A204.1 (cell line): ENCODE measurements around the gene ANKLE2.
"Not testable (repeated sequence)": the region's sequence is repeated elsewhere in the genome, so short reads cannot be mapped to it uniquely, and the experiment has no call there.

Source experiments
- FAIRE-seq: peaks from 2 replicates; lab custom pipeline; 2012; peaks lifted over from hg19 to GRCh38; lab: Jason Lieb, UNC

The ANKLE2 gene

DNA sequence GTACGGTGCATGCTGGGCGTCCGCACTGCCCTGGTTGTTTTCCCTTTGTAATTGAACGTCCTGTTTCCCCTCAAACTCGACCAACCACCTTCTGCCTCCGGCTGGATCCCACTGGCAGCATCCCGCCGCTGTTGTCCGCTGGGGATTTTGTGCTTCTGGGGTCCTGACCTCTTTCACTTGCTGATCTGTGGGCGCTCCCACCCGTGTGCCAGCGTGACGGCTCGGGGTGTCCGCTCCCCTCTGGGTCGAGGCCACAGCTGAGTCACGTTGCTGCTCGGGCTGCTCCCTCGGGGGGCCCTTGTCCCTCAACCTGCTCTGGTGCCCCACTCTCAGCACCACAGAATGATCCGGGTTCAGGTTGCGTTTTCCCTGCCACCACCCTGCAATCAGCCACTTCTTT lies 43.0 kb downstream of the ANKLE2 start:
- no peak for FAIRE-seq

DNA sequence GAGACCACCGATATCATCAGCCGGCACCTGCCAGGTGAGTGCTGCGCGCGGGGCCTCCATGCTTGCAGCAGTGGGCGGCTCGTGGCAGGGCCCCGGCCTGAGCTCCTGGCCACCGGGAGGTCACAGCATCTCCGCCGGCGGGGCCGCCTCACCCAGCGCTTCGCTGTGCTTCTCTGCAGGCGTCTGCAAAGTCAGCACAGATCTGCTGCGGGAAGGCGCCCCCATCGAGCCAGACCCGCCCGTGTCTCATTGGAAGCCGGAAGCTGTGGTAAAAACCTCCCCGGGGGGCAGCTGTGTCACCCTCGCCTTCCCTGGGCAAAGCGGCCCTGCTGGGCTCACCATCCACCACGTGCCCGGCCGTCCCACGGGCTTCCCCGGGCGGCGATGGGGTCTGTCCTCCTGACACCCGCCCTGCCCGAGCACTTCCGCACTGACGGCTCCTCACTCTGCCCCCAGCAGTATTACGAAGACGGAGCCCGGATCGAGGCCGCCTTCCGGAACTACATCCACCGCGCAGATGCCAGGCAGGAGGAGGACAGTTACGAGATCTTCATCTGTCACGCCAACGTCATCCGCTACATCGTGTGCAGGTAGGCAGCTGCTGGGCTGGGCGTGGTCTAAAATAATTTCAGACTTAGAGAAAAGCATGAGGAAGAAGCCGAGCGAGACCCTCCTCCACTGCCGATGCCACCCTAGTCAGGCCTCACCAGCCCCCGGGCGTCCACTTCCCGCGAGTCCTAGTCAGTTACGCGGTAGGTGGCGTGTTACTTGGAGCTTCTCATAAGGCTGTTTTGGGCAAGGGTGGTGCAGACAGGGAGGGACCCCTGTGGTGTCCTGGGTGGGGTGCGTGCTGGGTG lies 43.9 kb downstream of the ANKLE2 start:
- no peak for FAIRE-seq

DNA sequence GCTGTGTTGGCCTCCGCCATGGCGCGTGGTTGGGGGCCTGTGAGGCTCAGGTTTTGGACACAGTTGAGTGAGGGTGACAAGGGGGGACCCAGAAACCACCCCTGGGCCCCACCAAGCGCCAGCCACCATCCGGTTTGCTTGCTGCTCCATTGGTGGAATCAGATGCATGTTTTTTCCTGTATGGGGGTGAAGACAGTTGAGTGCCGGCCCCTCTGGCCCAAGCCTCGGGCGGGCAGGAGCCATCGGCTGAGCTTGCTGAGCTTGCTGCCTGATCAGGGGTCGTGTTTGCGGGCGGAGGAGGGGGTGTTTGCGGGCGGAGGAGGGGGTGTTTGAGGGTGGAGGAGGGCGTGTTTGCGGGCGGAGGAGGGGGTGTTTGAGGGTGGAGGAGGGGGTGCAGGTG lies 44.6 kb downstream of the ANKLE2 start:
- FAIRE-seq = no peak

DNA sequence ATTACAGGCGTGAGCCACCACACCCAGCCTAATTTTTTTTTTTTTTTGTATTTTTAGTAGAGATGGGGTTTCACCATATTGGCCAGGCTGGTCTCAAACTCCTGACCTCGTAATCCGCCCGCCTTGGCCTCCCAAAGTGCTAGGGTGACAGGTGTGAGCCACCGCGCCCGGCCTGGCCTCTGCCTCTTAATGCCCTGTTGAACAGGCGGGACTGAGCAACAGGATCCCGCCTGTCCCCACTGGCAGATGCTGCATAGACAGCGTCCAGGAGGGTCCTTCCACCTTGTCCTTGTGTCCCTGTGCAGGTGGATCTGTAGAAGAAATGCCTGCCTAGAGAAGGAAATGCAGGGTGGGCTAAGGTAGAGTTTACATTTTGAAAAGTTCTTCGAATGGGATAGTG lies 45.3 kb downstream of the ANKLE2 start:
- FAIRE-seq = no peak

DNA sequence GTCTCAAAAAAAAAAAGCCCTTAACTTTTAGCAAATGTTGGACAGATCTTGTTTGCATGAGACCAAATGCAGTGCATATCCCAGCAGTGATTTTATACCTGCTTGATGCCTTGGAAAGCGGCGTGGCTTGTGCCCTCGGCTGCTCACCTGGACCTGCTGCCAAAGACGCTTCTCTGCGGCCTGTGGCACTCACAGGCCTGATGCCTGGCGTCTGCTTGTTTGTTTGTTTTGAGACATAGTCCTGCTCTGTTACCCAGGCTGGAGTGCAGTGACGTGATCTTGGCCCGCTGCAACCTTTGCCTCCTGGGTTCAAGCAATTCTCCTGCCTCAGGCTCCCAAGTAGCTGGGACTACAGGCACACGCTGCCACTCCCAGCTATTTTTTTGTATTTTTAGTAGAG lies 45.8 kb downstream of the ANKLE2 start:
- FAIRE-seq = no peak

DNA sequence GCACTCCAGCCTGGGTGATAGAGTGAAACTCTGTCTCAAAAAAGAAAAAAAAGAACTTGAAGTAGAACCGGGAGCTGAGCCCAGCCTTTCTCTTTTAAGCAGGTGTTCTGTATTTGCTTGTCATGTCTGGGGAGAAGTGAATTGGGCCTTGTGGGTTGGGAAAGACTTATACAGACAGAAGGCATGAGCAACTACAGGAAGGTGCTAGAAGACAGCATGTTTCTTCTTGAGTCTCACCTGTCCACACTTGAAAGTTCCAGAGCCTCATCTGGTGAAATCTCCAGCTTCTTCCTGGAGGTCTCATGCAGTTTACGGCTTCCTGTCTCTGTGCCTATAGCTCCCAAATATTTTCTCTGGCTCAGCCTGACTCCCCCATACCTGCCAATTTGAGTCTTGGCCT lies 48.5 kb downstream of the ANKLE2 start:
- FAIRE-seq = no peak

DNA sequence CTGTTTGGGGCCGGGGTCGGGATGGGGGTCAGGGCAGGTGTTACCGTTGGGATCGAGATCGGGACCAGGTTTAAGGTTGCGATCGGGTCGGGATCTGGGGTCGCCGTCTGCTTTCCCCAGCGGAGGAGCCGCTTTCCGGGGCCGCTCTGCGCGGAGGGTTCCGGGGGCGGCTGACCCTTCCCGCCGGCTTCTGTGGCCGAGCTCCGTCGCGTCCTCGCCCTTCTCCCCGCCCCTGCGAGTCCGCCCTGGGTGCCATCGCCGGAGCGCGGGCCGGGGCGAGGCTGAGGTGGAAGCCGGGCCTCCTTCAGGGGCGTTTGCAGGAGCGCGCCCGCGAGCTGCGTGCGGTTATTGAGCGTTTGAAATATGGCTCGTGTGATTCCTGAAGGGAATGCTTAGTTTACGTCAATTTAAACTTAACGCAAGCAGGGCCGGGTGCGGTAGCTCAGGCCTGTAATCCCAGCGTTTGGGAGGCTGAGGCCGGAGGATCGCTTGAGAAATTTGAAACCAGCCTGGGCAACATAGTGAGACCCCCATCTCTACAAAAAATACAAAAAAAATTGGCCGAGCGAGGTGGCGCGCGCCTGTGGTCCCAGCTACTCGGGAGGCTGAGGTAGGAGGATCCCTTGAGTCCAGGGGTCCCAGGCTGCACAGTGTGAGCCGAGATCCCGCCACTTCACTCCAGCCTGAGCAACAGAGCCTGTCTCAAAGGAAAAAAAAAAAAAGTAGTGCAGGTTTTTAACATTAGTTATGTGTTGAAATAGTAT lies 50.4 kb downstream of the ANKLE2 start:
- FAIRE-seq = no peak

DNA sequence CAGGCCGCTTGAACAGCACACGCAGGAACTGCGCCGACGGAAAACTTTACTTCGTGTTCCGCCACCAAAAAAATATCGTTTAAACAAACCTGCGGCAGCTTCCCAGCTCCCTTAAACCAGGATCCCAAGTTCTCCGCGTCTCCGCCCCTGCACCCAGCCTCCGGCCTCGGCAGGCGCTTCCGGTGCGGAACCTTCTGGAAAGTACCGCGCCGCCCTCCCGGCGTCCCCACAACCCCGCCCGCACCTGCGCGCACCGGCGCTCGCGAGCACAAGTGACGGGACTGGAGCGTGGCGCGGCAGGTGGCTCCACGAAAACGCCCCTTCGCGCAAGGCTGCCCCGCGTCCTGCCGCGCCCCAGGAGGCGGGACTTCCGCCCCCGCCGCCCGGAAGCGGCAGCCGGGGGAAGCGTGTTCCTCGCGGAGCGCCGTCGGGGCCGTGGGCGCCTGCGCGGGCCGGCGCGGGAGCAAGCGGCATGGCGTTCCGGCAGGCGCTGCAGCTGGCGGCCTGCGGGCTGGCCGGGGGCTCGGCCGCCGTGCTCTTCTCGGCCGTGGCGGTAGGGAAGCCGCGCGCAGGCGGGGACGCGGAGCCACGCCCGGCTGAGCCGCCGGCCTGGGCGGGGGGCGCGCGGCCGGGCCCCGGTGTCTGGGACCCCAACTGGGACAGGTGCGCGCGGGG lies 51.1 kb downstream of the ANKLE2 start, which contains the start of gene PGAM5:
TSS of gene PGAM5 (plus strand) at position 438 of the 675 bp plus-strand sequence. CDS start at position 473, 35 bp downstream.
- no peak for FAIRE-seq

DNA sequence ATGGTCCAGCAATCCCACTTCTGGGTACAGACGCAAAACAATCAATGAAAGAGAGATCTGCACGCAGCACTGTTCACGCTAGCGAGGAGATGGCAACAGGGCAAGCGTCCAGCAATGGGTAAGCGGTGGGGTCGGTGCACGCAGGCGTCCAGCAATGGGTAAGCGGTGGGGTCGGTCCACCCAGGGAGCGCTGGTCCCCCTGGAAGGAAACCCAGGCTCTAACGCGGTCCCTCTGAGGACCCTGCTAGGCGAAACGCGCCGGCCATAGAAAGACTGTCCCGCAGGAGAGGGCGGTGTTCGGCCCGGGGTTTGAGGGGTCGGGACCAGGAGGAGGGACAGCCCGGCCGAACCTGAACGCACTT lies 51.6 kb downstream of the ANKLE2 start:
- FAIRE-seq = no peak

DNA sequence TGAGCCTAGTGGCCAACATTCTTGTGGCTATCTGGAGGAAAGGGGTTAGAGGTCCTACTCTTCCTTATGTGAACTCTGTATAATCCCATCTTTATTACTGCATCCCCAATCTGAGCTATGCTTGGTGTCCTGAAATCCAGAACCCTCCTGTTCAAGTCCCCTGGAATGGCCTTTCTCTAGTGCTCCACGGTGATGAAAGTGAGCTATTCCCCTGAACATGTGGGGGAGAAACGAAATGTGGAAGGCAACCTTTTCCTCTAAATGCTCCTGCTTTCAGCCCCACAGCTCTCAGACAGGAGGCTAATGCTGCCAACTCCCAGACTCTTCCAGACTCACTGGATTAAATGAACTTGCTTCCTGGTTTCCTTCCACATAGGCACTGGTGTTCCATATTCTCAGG lies 53.5 kb downstream of the ANKLE2 start:
- FAIRE-seq = no peak

DNA sequence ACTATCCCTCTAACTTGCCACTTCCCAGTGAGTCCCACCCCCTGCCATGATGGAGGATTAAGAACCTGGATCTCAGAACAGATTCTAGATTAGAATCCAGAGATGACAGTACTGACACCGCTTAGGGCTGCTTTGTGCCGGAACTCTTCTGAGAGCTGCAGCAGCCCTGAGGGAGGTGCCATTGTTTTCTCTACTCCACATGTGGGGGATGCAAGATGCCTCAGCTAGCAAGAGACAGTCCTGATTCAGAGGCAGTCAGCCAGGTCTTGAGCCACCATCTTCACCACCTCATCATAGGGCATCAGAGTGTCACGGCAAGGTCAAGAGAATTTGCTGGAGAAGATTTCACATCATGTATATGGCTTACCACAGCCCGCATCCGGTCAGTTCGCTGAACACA lies 54.4 kb downstream of the ANKLE2 start:
- no peak for FAIRE-seq

DNA sequence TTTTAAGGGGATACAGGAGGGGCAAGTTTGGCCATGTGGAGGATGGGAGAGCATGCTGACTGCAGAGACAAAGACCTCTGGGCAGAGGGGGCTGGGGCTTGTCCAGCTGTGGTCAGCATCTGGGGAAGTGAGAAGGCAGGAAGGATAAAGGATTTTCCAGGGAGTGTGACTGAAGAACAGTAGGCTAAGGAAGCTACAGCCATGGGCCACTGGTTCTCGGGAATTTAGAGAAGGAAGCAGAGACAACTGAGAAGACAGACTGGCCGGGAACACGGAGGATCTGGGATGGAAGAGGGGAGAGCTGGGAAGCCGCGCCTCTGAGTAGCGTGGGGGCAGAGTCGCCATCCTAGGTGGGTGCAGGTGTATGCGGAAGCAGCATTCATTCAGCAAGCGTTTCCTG lies 58.0 kb downstream of the ANKLE2 start:
- no peak for FAIRE-seq

DNA sequence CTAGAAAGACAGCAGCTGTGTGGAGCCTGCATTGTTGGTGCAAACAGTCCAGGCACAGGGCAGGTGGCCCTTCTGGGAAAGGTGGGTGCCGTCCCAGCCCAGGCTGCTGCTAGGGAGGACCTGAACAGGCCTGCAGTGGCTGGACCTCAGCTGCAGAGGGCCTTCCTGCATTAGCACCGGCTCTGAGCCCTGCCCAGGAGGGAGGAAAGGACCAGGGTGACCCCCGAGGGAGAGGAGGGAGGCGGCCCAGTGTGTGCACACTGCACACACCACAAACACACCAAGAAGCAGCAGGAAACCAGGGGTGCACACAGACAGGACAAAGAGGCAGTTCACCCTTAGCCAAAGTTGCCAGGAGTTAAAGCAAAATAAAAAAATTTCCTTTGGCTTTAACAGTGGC lies 59.0 kb downstream of the ANKLE2 start:
- no peak for FAIRE-seq

DNA sequence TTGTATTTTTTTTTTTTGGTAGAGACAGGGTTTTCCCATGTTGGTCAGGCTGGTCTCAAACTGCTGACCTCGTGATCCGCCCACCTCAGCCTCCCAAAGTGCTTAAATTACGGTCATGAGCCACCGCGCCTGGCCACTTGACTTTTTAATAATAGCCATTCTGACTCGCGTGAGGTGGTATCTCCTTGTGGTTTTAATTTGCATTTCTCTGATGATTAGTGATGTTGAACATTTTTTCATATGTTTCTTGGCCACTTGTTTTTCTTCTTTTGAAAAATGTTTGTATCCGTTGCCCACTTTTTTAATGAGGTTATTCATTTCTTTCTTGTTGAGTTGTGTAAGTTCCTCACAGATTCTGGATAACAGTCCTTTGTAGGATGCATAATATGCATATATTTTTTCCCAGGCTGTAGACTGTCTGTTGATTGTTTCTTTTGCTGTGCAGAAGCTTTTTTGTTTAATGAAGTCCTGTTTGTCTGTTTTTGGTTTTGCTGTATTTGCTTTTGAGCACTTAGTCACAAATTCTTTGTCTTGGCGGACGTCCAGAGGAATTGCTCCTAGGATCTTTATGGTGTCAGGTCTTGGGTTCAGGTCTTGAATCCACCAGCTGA lies 61.3 kb downstream of the ANKLE2 start:
- FAIRE-seq = no peak

DNA sequence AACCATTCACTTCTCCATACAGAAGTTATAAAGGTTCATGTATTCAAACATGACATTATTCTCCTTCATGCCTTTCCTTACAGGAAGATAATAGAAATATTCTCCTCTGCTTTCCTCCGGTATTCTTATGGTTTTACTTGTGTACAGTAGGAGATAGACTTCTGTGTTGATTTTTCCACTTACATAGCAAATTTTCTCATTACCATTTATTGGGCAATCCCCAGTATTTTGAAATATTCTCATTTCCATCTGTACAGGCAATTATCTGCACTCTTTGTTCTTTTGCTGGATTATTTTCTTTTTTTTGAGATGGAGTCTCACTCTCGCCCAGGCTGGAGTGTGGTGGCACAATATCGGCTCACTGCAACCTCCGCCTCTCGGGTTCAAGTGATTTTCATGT lies 63.3 kb downstream of the ANKLE2 start:
- no peak for FAIRE-seq

DNA sequence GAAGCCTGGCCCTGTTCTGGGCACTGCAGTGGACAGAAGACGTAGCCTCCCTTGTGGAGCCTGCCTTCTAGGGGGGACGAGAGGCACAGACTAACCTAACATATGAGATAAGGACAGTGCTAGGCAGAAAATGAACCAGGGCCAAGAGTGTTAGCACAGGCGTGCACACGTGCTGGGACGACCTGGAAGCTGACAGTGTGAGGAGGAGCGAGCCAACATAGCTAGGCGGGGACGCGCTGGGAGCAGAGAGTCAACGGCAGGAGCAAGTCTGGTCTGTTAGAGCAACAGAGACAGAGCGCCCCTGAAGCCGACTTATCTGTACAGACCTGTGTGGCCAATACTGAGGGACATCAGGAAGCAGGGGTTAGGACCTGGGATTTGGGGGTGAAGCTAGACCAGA lies 66.2 kb downstream of the ANKLE2 start:
- no peak for FAIRE-seq

DNA sequence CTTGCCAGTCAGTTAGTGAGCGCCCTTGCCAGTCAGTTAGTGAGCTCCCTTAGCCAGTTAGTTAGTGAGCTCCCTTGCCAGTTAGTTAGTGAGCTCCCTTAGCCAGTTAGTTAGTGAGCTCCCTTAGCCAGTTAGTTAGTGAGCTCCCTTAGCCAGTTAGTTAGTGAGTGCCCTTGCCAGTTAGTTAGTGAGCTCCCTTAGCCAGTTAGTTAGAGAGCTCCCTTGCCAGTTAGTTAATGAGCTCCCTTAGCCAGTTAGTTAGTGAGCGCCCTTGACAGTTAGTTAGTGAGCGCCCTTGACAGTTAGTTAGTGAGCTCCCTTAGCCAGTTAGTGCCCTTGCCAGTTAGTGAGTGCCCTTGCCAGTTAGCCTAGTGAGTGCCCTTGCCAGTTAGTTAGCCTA lies 66.7 kb downstream of the ANKLE2 start:
- not testable (repeated sequence) for FAIRE-seq

DNA sequence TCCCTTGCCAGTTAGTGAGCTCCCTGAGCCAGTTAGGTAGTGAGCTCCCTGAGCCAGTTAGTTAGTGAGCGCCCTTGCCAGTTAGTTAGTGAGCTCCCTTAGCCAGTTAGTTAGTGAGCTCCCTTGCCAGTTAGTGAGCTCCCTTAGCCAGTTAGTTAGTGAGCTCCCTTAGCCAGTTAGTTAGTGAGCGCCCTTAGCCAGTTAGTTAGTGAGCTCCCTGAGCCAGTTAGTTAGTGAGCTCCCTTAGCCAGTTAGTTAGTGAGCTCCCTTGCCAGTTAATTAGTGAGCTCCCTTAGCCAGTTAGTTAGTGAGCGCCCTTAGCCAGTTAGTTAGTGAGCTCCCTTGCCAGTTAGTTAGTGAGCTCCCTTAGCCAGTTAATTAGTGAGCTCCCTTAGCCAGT lies 69.6 kb downstream of the ANKLE2 start:
- not testable (repeated sequence) for FAIRE-seq

DNA sequence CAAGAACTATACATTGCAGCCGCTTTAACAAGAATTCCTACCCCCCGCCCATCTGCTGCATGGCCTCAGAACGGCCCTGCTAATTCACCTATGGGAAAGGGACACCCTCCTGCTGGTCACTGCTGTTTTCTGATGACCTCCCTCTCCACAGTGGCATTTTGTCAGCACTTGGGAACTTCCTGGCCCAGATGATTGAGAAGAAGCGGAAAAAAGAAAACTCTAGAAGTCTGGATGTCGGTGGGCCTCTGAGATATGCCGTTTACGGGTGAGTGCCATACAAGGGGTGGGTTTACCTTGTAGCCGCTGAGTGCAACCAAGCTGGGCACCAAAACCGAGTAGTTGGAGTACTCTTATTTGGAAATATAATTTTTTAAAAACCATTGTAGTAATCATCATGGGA lies 71.5 kb downstream of the ANKLE2 start:
- FAIRE-seq = no peak

DNA sequence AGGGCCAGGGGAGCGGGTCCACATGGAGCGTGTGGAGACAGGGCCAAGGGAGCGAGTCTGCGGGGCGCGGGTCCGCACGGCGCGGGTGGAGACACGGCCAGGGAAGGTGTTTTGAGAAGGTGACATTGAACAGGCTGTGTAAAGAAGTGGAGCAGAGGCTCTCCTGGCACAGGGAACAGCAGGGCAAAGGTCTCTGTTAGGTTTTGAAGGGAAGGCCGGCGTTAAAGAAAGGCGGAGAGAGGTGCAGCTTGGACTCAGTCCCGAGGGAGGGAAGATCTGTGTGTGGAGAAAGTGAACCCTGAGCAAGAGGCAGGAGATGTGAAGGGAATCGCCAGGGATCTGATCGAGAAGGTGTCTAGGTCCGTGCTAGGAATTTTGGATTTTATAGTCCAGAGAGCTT lies 72.4 kb downstream of the ANKLE2 start:
- no peak for FAIRE-seq

DNA sequence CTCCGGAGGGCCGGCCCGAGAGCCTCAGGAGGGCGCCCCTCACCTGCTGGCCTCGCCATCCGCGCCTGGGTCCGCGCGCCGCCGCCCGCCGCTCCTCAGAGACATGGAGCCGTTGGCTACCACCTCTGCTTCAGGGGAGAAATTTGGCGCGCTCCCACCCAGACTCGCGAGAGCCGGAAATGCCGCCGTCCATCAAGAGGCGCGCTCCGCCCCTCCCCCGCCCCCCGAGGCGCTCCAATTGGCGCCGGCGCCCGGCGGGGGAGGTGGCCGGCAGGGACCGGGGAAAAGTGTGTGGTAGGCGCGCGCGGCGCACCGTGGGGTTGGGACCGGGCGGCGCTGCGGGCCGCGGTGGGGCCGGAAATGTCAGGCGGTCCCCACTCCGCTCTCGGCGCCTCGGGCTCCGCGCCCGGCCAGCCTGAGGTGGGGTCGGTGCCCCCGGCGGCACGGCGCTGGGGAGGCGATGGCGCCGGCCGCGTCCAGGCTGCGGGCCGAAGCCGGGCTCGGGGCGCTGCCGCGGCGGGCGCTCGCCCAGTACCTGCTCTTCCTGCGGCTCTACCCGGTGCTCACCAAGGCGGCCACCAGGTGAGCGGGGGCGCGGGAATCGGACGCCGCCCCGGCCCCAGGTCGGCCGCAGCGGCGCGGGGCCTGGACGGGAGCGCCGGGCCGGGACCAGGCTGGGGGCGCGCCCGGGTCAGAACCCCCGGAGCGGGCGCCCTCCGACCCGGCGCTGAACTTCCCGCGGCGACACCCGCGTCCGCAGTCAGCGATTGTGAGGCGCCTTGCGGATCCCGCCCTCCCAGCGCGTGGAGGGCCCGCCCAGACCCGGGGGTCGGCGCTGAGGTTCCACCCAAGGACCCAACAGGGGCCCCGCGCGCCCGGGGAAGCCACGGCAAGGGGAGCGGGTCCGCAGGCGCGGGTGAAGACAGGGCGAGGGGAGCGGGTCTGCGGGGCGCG lies 74.1 kb downstream of the ANKLE2 start, which contains the start of the genes POLE and PXMP2:
TSS of gene POLE (minus strand) at position 132 of the 954 bp plus-strand sequence. CDS start at position 105, 27 bp downstream.
TSS of gene PXMP2 (plus strand) at position 377 of the 954 bp plus-strand sequence. CDS start at position 461, 84 bp downstream.
- FAIRE-seq = no peak
